Fibroblast of the aortic adventitia (primary cell): ENCODE results near the gene CORO2B. TPM values are rescaled to one million over a fixed set of nuclear protein-coding genes. Genes with fewer than 3 reads are reported as not detected.
A peak's percentile ranks its signal among the peaks of the same experiment; 100 is the strongest.

Source experiments
- DNase-seq: peaks from one replicate; pipeline ENCODE4 v3.0.0-alpha.2; 2010; ENCODE audit warnings: low read depth
- H3K4me3 ChIP-seq: 2 replicates; pipeline ENCODE4 v1.5.1; 2011; ENCODE audit warnings: low read depth, mild to moderate bottlenecking, control low read depth, low read length, moderate library complexity
- total RNA-seq: library from RNA; depleted of rRNA; stranded (reverse); fragments of >200 nt; gene quantifications from 2 replicates; pipeline ENCODE4 v1.2.3, GENCODE V29; 2012; ENCODE audit warnings: low replicate concordance
- TF ChIP-seq, protein P1 (sequence below): IDR thresholded peaks from 2 replicates; pipeline ENCODE4 v1.5.1; 2011; ENCODE audit warnings: mild to moderate bottlenecking, low read length, control low read depth, inconsistent platforms; ENCODE audit not compliant: insufficient read depth

The CORO2B gene
- total RNA-seq, 1 donor = 23.3 TPM

- DNase-seq = no peak
- H3K4me3 ChIP-seq = no peak overlapping the region
- TF ChIP-seq, protein P1, sequence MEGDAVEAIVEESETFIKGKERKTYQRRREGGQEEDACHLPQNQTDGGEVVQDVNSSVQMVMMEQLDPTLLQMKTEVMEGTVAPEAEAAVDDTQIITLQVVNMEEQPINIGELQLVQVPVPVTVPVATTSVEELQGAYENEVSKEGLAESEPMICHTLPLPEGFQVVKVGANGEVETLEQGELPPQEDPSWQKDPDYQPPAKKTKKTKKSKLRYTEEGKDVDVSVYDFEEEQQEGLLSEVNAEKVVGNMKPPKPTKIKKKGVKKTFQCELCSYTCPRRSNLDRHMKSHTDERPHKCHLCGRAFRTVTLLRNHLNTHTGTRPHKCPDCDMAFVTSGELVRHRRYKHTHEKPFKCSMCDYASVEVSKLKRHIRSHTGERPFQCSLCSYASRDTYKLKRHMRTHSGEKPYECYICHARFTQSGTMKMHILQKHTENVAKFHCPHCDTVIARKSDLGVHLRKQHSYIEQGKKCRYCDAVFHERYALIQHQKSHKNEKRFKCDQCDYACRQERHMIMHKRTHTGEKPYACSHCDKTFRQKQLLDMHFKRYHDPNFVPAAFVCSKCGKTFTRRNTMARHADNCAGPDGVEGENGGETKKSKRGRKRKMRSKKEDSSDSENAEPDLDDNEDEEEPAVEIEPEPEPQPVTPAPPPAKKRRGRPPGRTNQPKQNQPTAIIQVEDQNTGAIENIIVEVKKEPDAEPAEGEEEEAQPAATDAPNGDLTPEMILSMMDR = no peak
Observed at GRCh38 chr15:68773036-68773435, 194.2 kb downstream of the CORO2B start.

GRCh38 chr15:68774120-68774519 lies 195.3 kb downstream of the CORO2B start:
- no peak overlapping the region for H3K4me3 ChIP-seq
- TF ChIP-seq, protein P1 = no peak
- DNase-seq = no peak

DNA sequence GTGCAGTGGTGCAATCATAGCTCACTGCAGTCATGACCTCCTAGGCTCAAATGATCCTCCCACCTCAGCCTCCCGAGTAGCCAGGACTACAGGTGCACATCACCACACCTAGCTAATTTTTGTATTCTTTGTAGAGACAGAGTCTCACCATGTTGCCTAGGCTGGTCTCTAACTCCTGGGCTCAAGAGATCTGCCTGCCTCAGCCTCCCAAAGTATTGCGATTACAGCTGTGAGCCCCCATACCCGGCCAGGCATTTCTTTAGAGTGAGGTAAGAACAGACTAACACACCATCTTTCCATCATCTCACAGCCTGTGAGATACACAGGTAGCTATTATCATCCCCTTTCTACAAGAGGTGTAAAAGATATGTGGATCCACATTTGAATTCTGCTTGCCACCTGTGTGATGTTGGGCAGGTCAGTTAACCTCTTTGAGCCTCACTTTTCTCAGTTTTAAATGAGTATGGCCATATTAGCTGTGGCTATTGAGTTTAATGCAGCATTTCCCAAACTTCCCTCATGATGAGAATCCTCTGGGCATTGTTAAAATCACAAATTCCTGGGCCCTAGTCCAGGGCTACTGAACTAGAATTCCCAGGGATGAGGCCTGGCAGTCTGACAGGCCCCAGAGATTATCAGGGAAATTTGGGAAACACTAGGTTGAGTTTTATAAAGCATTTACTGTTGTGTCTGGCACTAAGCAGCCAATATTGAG lies 195.9 kb downstream of the CORO2B start:
- DNase-seq = peak; percentile 86
- TF ChIP-seq, protein P1 = no peak
- no peak overlapping the region for H3K4me3 ChIP-seq

DNA sequence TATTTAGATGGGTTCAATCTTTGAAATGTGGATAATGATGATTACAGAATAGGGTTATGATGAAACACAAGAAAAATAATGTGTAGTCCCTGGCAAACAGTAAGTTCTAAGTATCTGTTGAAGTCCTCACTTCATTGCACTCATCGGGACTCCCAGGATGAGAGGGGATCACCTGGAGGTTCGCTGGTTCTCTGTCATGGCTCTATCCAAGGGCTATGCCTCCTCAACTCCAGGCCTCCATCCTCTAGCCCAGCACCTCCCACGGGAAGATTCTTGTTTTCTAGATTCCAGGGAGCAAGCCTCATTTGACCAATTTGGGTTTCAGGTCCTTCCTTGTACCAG lies 196.4 kb downstream of the CORO2B start:
- DNase-seq = no peak
- TF ChIP-seq, protein P1 = no peak
- no peak overlapping the region for H3K4me3 ChIP-seq

DNA sequence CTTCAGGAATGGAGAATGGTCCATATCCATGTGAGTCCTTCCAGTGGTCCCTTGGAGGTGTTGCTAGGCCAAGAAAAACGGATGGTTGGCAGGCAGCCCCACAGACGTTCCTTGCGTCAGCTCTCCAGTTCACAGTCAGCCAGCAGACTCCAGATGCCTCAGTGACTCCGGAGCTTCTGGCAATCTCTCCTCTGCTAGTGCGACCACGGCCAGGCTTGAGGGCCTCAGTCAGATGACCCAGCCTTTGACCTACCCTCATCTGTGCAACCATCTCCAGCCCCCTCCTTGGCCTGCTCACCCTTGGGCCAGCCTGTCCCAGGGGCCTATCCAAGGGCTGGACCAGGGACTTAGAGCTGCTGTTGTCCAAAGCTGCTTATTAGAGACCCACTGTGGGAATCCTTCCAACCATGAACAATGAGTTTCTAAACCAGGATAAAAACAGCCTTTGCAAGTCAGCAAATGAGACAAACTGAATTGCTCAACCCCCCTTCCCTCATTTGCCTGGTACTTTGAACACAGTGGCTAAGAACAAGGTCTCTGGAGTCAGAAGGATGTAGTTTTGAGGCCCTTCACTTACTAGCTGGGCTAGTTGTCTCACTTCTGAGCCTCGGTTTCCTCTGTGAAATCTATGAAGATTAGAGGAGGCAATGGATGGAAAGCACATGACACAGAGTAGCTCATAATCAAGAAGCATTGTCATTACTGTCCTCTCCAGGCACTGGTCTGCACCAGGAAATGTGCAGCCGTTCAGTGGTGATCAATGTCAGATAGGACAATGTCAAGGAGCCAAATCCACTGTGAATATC lies 197.1 kb downstream of the CORO2B start:
- peak; percentile 92 for DNase-seq
- TF ChIP-seq, protein P1 = no peak
- no peak overlapping the region for H3K4me3 ChIP-seq

GRCh38 chr15:68776477-68777270 lies 197.9 kb downstream of the CORO2B start:
- DNase-seq = no peak
- no peak overlapping the region for H3K4me3 ChIP-seq
- TF ChIP-seq, protein P1 = no peak

Other genes starting within 250 kb of the CORO2B start
- 81.1 and 105 TPM in 2 replicates for gene ITGA11, start 146.8 kb upstream of the CORO2B start, total RNA-seq
- gene ANP32A, start 241.9 kb downstream of the CORO2B start, total RNA-seq = 41.0 and 123 TPM in 2 replicates